B cell (primary cell): ENCODE data around the gene ZSWIM6.

Experiments
- EZH2 ChIP-seq: IDR thresholded peaks from 2 replicates; pipeline ENCODE4 v1.6.1; 2012; ENCODE audit warnings: borderline replicate concordance, low read depth, mild to moderate bottlenecking, moderate library complexity, low read length; ENCODE audit not compliant: insufficient read depth, poor library complexity, severe bottlenecking
- TF ChIP-seq, protein P1 (sequence below): fragments of 200-600 bp; IDR thresholded peaks from one replicate; pipeline ENCODE4 v1.8.0; 2022; ENCODE audit warnings: antibody characterized with exemption, mild to moderate bottlenecking

DNA sequence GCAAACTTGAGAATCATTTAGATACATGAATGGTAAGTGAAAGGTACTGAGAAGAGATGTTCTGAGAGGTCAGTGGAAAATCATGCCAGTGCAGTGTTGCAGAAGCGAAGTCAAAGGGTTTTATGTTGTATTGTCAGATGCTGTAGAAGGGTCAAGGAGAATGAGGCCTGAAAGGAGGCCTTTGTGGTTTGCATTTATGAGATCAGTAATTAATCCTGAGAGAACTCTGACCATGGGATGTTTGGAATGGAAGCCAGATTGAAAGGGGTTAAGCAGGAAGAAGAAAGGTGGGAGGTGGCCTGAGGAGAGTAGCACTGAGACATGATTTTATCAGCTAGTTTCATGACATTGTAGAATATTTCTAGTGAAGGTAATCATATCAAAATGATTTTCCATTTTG lies 97.8 kb downstream of the ZSWIM6 start:
- TF ChIP-seq, protein P1, sequence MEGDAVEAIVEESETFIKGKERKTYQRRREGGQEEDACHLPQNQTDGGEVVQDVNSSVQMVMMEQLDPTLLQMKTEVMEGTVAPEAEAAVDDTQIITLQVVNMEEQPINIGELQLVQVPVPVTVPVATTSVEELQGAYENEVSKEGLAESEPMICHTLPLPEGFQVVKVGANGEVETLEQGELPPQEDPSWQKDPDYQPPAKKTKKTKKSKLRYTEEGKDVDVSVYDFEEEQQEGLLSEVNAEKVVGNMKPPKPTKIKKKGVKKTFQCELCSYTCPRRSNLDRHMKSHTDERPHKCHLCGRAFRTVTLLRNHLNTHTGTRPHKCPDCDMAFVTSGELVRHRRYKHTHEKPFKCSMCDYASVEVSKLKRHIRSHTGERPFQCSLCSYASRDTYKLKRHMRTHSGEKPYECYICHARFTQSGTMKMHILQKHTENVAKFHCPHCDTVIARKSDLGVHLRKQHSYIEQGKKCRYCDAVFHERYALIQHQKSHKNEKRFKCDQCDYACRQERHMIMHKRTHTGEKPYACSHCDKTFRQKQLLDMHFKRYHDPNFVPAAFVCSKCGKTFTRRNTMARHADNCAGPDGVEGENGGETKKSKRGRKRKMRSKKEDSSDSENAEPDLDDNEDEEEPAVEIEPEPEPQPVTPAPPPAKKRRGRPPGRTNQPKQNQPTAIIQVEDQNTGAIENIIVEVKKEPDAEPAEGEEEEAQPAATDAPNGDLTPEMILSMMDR = no peak
- no peak for TF ChIP-seq EZH2
